ENCODE measurements around the gene COL27A1.

COL27A1 gene

DNA sequence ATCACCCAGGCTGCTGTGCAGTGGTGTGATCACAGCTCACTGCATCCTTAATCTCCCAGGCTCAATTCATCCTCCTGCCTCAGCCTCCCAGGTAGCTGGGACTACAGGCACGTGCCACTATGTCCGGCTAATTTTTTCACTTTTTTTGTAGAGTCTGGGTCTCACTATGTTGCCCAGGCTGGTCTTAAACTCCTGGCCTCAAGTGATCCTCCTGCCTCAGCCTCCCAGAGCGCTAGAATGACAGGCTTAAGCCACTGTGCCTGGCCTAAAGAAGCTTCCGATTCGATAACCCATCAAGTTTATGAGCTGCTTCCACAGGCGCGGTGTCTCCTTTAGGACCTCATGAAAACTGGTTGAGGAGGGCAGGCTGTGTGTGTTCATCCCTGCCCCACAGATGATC, 16.2 kb downstream of the COL27A1 start:
- no peak for TF ChIP-seq OSR1 (CRISPR knock-in tag; IDR thresholded peaks at IDR 0.05)
- no peak for TF ChIP-seq SNAI2 (CRISPR knock-in tag; IDR thresholded peaks at IDR 0.05)
- TF ChIP-seq ZNF8 (CRISPR knock-in tag; IDR thresholded peaks at IDR 0.05) = no peak
- TF ChIP-seq, protein P1, sequence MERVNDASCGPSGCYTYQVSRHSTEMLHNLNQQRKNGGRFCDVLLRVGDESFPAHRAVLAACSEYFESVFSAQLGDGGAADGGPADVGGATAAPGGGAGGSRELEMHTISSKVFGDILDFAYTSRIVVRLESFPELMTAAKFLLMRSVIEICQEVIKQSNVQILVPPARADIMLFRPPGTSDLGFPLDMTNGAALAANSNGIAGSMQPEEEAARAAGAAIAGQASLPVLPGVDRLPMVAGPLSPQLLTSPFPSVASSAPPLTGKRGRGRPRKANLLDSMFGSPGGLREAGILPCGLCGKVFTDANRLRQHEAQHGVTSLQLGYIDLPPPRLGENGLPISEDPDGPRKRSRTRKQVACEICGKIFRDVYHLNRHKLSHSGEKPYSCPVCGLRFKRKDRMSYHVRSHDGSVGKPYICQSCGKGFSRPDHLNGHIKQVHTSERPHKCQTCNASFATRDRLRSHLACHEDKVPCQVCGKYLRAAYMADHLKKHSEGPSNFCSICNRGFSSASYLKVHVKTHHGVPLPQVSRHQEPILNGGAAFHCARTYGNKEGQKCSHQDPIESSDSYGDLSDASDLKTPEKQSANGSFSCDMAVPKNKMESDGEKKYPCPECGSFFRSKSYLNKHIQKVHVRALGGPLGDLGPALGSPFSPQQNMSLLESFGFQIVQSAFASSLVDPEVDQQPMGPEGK (CRISPR knock-in tag; IDR thresholded peaks at IDR 0.05; ENCODE audit: borderline replicate concordance) = no peak
- no peak for TF ChIP-seq BACH2 (CRISPR knock-in tag; IDR thresholded peaks at IDR 0.05; ENCODE audit: borderline replicate concordance)
- no peak for TF ChIP-seq POU6F1 (CRISPR knock-in tag; IDR thresholded peaks at IDR 0.05; ENCODE audit: borderline replicate concordance, low read depth)
- no peak for TF ChIP-seq GLIS3 (CRISPR knock-in tag; IDR thresholded peaks at IDR 0.05)
- no peak for TF ChIP-seq TCF4 (CRISPR knock-in tag; IDR thresholded peaks at IDR 0.05; ENCODE audit: borderline replicate concordance)
- TF ChIP-seq ZFP30 (CRISPR knock-in tag; IDR thresholded peaks at IDR 0.05) = no peak
- TF ChIP-seq ZNF565 (CRISPR knock-in tag; conservative IDR thresholded peaks at IDR 0.05; ENCODE audit: low read depth) = no peak
- no peak for TF ChIP-seq PPARA (CRISPR knock-in tag; IDR thresholded peaks at IDR 0.05; ENCODE audit: borderline replicate concordance)
- no peak for TF ChIP-seq TOX (CRISPR knock-in tag; IDR thresholded peaks at IDR 0.05; ENCODE audit: borderline replicate concordance)
- TF ChIP-seq RARB (CRISPR knock-in tag; IDR thresholded peaks at IDR 0.05) = no peak
- no peak for ATAC-seq

- no peak for ATAC-seq
- no peak for TF ChIP-seq BACH2 (CRISPR knock-in tag; IDR thresholded peaks at IDR 0.05; ENCODE audit: borderline replicate concordance)
- TF ChIP-seq ZNF70 (CRISPR knock-in tag; IDR thresholded peaks at IDR 0.05) = no peak
Measured at GRCh38 chr9:114172981-114173833, 17.9 kb downstream of the COL27A1 start.

DNA sequence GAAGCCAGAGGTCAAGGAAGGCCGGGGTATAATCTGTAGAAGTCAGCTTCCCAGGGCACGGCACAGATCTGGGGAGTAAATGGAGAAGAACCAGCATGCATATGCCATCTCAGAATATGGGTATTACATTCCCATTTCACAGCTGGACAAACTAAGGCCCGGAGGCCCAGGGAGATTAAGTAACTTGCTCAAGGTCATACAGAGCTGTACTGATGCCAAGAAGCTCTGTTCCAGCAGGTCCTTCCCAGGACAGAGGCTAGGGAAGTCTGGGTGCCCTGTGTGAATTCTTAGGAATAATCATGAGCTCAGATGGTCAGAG, 19.2 kb downstream of the COL27A1 start:
- ATAC-seq = no peak

DNA sequence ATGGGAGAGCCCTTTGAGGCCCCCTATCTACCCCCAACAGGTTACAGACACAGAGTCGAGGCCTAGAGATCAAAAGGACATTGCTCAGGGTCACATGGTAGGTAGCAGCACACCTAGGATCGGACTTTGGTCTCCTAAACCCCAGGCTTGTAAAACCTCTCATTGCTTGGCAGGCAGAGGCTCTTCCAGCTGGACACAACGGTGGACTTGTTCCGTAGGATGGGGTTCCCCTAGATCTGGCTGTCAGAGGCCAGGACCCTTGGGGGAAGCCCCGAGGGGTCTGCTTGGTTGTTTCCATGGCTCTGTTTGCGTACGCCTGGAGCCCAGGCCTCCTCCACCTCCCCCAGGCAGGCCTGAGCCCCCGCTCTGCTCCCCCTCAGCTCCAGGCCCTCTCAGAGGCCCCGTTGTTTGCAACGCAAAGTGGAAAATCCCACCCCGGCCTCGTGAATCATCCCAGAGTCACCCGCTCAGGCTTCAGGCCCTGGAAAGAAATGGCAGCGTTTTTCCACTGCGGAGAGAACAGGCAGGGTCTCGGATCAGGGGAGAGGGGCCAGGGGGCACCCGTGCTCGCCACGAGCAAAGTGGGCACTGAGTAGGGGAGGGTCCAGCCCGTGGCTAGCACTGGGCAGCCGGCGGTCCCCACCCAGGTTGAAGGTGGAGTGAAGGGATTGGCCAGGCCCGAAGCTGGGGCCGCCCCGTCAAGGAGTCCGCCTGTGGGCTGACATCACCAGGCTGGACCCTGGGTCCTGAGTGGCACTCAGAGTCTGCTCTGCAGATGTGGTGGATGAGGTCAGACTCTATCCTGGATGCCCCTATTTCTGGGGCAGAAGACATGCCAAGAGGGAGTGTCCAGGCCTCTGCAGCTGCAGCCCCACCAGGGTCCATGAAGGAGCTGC, 19.8 kb downstream of the COL27A1 start:
- peak; percentile 74 for ATAC-seq
- TF ChIP-seq ZNF70 (CRISPR knock-in tag; IDR thresholded peaks at IDR 0.05) (no peak), ZFP3 (CRISPR knock-in tag; IDR thresholded peaks at IDR 0.05) (no peak)
- TF ChIP-seq, protein P1 (CRISPR knock-in tag; IDR thresholded peaks at IDR 0.05; ENCODE audit: borderline replicate concordance) = no peak

More for the DNA sequence above, 19.2 kb downstream of the COL27A1 start:
- TF ChIP-seq, protein P2, sequence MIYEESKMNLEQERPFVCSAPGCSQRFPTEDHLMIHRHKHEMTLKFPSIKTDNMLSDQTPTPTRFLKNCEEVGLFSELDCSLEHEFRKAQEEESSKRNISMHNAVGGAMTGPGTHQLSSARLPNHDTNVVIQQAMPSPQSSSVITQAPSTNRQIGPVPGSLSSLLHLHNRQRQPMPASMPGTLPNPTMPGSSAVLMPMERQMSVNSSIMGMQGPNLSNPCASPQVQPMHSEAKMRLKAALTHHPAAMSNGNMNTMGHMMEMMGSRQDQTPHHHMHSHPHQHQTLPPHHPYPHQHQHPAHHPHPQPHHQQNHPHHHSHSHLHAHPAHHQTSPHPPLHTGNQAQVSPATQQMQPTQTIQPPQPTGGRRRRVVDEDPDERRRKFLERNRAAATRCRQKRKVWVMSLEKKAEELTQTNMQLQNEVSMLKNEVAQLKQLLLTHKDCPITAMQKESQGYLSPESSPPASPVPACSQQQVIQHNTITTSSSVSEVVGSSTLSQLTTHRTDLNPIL (CRISPR knock-in tag; IDR thresholded peaks at IDR 0.05; ENCODE audit: low read depth) = no peak
- TF ChIP-seq ZNF8 (CRISPR knock-in tag; IDR thresholded peaks at IDR 0.05) (no peak), SNAI2 (CRISPR knock-in tag; IDR thresholded peaks at IDR 0.05) (no peak), BACH2 (CRISPR knock-in tag; IDR thresholded peaks at IDR 0.05; ENCODE audit: borderline replicate concordance) (no peak), POU6F1 (CRISPR knock-in tag; IDR thresholded peaks at IDR 0.05; ENCODE audit: borderline replicate concordance, low read depth) (no peak), ISL1 (CRISPR knock-in tag; IDR thresholded peaks at IDR 0.05) (no peak), CSDC2 (CRISPR knock-in tag; IDR thresholded peaks at IDR 0.05) (no peak), TOX (CRISPR knock-in tag; IDR thresholded peaks at IDR 0.05; ENCODE audit: borderline replicate concordance) (no peak), RARB (CRISPR knock-in tag; IDR thresholded peaks at IDR 0.05) (no peak)
